Measurements from ENCODE around the gene GSC2. TPM values are rescaled to one million over a fixed set of nuclear protein-coding genes. Genes with fewer than 3 reads are reported as not detected.

The GSC2 gene
- total RNA-seq, 1 experiment from 2014 or later: not detected

DNA sequence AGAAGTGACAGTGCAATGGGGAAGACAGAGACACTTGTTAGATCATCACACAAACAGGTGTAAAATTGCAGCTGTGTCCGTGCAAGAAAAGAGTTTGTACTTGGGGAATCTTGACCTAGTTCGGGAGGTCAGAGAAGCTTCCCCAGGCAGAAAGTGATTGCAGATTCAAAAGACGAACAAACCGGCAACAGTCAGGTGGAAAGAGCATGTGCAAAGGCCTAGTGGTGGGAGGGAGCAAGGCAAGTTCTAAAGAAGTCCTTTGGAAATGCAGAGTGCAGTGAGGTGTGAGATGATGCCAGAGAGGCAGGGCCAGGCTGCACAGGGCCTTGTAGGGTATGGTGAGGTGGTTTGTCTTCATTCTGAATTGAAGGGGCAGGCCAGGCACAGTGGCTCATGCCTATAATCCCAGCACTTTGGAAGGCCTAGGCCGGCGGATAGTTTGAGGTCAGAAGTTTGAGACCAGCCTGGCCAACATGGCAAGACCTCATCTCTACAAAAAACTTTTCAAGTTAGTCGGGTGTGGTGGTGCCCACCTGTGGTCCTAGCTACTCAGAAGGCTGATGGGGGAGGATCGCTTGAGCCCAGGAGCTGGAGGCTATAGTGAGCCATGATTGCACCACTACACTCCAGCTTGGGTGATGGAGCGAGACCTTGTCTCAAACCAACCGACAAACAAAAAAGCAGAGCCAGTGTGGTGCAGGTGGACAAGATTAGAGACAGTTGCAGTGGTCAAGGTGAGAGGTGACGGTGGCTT lies 3.7 kb downstream of the GSC2 start:
- H3K27me3 ChIP-seq: peaks cover 22% of the 10 kb centered on the region
- H3K4me3 ChIP-seq: no peak overlapping the region
- DNase-seq: no peak
- no peaks in the 10 kb centered on the region for H3K9me3 ChIP-seq
- peaks cover 9% of the 10 kb centered on the region for H3K36me3 ChIP-seq

DNA sequence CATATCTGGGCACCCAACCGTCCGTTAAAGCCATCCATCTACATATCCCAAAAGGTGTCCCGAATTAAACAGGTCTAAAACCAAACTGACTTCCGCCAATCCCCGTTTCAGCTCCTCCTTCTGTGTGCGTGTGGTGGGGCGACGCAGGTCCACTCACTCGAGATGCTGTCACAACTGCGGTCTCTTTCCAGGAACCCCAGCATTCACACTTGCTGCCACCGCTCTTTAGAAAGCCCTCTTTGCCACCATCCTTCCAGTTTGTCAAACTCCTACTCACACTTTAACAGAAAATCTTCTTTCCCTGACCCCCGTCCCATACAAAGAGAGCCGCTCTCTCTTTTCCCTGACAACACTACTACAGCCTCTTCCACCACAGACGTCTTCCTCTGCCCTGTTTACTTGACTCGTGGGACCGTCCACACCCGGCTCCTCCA lies 6.1 kb downstream of the GSC2 start:
- Histone ChIP-seq H3K9me3 (no peaks in the 10 kb centered on the region), H3K36me3 (peaks cover 25% of the 10 kb centered on the region), H3K4me3 (peak overlapping the region; percentile 93), H3K27me3 (peaks cover 5% of the 10 kb centered on the region)
- DNase-seq: no peak

DNA sequence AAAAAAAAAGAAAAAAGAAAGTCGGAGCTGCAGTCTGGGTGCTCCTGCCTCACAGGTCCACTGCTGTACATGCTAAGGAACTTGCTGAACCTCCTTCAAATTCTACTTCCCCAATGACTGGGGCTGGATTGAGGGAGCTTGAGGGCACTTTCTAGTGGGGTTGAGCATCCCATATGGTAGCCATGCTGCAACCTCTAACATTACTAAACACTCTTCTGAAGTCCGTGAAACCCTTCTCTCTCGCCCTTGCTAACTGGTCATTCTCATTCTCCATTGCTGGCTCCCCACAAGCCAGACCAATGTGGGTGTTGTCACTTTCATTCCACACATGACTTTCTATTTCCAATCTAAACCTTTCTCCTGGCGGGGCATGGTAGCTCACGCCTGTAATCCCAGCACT lies 6.9 kb downstream of the GSC2 start:
- peak overlapping the region; percentile 93 for H3K4me3 ChIP-seq
- no peaks in the 10 kb centered on the region for H3K9me3 ChIP-seq
- peaks cover 28% of the 10 kb centered on the region for H3K36me3 ChIP-seq
- no peaks in the 10 kb centered on the region; the same call in 1 of the 2 replicates for H3K27me3 ChIP-seq
- DNase-seq: no peak

DNA sequence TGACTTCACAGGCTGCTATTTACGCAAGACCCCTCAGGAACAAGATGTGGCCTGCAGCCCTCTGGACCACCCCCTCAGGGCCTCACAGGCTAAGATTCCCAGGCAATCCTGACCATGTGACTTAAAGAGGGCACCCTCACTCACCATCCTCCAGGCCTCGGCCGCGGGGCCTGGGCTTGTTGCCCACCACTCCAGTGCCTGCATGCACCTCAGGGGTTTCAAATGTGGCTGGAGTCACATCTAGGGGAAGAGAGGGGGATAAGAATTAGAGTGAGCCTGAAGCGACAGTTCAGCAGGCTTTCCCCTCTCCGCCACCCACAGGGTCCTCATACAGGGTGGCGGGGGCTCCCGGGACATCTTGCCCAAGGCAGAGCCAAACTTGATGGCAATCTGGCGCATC lies 7.7 kb downstream of the GSC2 start:
- Histone ChIP-seq H3K4me3 (no peak overlapping the region), H3K36me3 (peaks cover 32% of the 10 kb centered on the region), H3K27me3 (no peaks in the 10 kb centered on the region), H3K9me3 (no peaks in the 10 kb centered on the region)
- DNase-seq: no peak

DNA sequence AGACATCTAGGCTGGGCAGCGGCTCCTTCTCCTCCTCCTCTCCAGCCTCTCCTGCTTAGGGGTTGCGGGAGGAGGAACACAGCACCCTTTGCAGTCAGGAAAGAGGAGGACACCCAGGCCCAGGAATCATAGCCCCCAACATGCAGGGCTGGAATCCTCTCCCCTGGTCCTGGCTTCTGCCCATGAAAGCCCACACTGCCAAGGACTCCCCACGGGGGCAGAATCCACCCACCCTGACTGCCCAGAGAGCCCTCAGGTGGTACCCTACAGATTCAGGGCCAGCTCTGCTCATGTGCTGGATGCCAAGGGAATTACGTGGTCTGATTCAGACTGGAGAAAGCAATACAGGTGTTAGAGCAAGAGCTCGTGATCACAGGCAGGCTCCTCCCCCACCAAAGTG lies 10.1 kb downstream of the GSC2 start:
- Histone ChIP-seq H3K4me3 (no peak overlapping the region), H3K27me3 (no peaks in the 10 kb centered on the region), H3K36me3 (peaks cover 37% of the 10 kb centered on the region), H3K9me3 (no peaks in the 10 kb centered on the region)
- no peak for DNase-seq

DNA sequence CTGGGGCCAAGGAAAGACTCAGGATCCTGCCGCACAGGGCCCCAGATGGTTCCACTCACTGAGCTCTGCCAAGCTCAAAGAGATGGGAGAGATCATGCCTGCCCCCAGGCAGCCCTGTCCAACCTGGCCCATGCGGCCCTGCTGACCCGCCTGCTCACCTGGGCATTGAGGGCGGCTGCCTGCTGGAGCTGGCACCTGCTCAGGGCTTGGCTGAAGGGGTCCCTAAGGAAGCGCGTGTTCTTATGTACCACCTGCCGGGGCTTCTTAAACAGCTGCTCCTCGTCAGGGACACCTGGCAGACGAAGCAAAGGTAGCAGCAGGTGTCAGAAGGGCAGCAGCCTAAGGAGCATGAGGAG lies 11.1 kb downstream of the GSC2 start:
- no peaks in the 10 kb centered on the region for H3K9me3 ChIP-seq
- no peak overlapping the region for H3K4me3 ChIP-seq
- H3K27me3 ChIP-seq: no peaks in the 10 kb centered on the region
- no peak for DNase-seq
- H3K36me3 ChIP-seq: peaks cover 37% of the 10 kb centered on the region

DNA sequence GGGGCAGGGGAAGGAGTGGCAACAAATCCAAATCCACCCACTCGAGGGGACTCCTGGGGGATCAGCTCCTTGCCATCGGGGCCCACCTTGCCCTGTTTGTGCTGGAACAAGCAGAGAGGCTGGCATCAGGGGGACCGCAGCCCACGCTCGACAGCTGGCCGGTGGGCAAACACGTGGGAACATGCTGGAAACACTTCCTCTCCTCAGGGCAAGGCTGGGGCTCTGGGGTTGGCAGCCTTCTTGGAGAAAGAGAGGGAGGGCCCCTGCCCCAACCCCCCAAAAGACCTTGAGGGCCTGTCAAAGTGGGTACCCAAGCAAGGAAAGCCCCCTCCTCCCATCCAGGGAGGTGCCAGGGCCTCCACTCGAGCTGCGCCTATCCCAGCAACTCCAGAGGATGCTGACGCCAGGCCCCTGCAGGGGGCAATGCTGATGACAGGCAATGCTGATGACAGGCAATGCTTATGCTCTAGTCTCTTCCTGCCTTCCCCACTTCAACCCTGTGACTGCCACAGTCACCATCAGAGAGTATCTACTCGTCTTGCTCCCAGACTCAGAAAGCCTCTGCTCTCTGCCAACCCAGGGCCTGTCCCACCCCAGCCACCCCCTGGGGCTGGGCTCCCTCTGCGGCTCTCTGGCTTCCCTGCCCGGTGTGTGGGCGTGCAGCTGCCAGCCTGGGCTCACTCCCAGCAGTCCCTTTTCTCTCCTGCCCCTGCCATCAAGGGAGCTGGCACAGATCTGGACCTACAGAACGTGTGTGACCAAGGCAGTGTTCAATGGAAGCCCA lies 11.7 kb downstream of the GSC2 start:
- Histone ChIP-seq H3K36me3 (peaks cover 42% of the 10 kb centered on the region), H3K4me3 (no peak overlapping the region), H3K27me3 (no peaks in the 10 kb centered on the region), H3K9me3 (no peaks in the 10 kb centered on the region)
- no peak for DNase-seq

DNA sequence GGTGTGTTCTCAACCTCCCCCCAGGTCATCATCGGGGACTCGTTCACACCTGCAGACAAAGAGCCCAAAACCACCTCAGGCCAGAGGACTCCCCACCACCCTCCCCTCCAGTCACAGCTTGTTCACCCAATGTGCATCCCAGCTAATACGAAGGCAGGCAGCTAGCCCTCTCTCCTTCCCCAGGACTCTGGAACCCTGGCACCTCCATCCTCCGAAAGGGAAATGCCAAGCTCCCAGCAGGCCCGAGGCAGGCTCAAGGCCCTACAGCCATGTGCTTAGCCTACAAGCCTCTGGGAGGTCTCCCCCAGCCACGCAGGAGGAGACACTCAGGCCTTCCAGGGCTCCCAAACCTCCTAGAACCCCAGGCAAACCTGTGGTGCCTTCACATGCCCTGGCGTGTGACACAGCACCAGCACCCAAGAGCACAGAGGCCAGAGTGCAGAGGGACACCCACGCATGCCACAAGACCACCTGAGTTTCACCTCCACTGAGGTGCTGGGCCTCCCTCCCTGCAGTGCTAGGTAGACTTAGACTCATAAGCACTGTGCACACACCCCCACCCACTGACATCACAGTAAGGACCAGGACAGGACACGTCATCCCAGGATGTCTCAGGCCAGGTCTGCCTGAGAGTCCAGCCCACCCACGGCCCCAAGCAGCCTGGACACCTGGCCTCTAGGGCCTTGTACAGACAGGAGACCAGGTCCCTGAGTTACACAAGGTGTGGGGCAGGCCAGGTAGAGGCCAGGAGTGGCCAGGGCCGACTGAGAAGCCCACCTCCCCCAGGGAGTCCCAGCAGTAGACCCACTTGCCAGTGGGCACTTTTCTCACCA lies 12.5 kb downstream of the GSC2 start:
- no peaks in the 10 kb centered on the region for H3K9me3 ChIP-seq
- no peak for DNase-seq
- H3K27me3 ChIP-seq: no peaks in the 10 kb centered on the region
- H3K36me3 ChIP-seq: peaks cover 42% of the 10 kb centered on the region
- no peak overlapping the region for H3K4me3 ChIP-seq

DNA sequence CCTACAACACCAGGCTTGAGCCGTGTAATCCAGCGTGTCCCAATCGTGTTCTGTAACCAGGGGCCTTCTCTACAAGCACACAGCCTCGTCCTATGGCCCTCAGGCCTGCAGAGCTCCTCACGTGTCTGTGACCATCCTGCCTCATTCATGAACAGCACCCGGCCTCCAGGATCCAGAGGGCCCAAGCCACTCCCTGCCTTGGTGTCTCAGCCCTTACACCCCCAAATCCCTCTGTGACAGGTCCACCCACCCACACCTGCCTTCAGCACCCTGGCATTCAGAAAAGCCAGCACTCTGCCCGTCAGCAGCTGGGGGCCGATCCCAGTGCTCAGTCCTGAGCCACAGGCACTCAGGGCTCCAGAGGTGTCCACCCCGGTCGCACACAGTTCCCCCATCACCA lies 13.2 kb downstream of the GSC2 start:
- Histone ChIP-seq H3K27me3 (no peaks in the 10 kb centered on the region), H3K36me3 (peaks cover 37% of the 10 kb centered on the region), H3K9me3 (no peaks in the 10 kb centered on the region), H3K4me3 (no peak overlapping the region)
- DNase-seq: no peak

DNA sequence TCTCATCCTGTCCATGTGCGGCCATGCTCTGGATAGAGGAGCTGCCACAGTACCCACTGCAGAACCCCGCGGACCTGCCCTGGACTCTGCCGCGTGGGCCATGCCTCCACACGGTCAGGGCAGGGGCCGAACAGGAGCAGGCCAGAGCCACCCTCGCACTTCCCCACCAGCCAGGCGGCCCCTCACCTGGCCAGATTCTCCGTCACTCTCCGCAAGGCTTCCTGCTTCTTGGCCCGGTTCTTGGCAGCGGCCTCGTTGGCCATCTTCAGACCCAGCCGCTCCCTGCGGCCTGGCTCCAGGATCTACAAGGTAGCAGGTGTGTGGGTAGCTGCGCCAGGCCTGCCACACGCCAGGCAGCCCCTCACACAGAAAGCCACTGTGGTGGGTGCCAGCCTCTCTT lies 15.2 kb downstream of the GSC2 start:
- H3K9me3 ChIP-seq: no peaks in the 10 kb centered on the region
- peaks cover 20% of the 10 kb centered on the region for H3K36me3 ChIP-seq
- no peak overlapping the region for H3K4me3 ChIP-seq
- no peaks in the 10 kb centered on the region for H3K27me3 ChIP-seq
- no peak for DNase-seq

DNA sequence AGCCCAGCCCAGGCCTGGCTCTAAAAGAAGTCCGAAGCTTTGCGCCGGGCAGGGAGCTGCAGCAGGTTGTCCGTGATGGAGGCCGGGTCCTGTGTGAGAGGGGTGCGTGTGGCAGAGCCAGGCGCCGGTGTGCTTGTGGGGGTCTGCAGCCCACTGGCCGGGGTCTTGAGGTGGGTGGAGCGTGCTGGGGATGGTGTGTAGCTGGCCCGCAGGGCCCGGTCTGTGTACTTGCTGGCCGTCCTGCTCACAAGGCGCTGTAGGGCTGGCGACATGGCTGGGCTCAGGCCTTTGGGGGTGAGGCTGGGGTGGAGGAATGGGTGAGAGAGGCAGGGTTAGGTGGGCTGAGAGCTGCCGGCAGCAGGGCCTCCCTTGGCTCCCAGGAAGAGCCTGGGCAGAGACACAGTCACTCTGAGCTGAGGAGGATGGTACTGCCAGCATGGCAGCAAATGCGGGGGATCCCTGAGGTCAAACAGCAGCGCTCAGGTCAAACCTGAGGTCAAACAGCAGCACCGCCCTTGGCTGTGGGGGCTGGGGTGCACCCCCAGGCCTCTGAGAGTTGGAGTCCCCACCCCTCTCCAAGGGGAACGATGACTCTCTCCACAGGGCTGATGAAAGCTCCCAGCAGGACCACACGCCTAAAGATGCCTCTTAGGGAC lies 15.8 kb downstream of the GSC2 start:
- H3K36me3 ChIP-seq: peaks cover 18% of the 10 kb centered on the region
- H3K27me3 ChIP-seq: no peaks in the 10 kb centered on the region
- H3K9me3 ChIP-seq: no peaks in the 10 kb centered on the region
- no peak for DNase-seq
- H3K4me3 ChIP-seq: no peak overlapping the region

DNA sequence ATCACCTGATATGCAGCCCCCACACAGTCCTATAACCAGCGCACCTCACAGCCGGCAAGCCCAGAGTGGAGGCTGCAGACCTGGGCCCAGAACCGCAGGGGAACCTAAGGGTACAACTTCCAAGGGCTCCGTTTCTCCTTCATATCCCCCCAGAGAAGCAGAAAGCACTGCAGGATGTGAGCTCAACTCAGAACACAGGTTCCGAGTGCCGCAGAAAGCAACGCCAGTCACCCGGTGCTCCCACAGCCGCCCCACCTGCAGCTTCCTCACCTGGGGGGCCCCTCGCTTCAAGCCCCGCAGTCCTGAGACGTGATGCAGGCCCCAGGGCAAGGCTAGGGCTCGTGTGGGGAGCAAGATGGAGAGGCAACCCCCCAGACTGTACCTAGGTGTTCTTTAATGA lies 16.5 kb downstream of the GSC2 start:
- no peak for DNase-seq
- no peaks in the 10 kb centered on the region for H3K27me3 ChIP-seq
- no peak overlapping the region for H3K4me3 ChIP-seq
- peaks cover 14% of the 10 kb centered on the region for H3K36me3 ChIP-seq
- no peaks in the 10 kb centered on the region for H3K9me3 ChIP-seq

DNA sequence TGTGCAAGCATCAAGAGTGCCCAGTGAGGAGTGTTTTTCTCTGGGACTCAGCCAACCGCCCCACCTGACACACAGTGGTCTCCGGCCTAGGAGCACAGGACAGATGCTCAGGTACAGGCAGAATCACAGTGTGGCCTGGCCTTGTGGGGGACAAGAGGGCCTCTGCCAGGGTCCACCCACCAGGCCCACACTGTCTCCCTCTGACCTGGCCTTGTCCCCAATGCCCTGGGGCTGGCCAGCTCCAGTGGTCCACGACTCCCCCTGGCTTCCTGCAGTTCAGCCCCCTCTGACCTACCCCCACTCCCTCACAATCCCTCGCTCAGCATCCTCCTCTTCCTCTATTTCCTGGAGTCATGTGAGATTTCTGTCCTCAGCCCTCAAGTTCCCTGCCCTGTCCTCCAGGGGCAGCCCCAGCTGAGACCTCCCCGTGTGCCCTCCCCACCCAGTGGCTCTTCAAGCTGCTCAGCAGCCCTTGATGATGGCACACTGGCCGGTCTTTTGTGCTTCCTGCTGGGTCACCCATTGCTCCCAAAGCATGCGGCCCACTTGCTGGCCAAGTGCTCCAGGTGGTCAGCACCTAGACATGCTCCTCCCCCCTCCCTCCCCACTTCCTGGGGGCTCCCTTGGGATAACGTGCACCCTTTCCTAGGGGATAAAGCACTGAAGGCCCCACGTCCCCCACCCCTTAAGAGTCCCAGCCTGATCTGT lies 17.2 kb downstream of the GSC2 start:
- no peak for DNase-seq
- H3K36me3 ChIP-seq: peaks cover 11% of the 10 kb centered on the region
- H3K4me3 ChIP-seq: no peak overlapping the region
- H3K27me3 ChIP-seq: no peaks in the 10 kb centered on the region
- H3K9me3 ChIP-seq: no peaks in the 10 kb centered on the region

DNA sequence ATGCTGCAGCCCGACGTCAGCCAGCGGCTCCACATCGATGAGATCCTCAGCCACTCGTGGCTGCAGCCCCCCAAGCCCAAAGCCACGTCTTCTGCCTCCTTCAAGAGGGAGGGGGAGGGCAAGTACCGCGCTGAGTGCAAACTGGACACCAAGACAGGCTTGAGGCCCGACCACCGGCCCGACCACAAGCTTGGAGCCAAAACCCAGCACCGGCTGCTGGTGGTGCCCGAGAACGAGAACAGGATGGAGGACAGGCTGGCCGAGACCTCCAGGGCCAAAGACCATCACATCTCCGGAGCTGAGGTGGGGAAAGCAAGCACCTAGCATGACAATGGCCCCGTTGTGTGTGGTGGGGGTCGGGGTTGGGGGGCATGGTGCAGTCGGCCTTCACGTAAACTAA lies 17.9 kb downstream of the GSC2 start:
- no peaks in the 10 kb centered on the region for H3K9me3 ChIP-seq
- H3K36me3 ChIP-seq: peaks cover 10% of the 10 kb centered on the region
- H3K27me3 ChIP-seq: no peaks in the 10 kb centered on the region
- H3K4me3 ChIP-seq: no peak overlapping the region
- DNase-seq: no peak

DNA sequence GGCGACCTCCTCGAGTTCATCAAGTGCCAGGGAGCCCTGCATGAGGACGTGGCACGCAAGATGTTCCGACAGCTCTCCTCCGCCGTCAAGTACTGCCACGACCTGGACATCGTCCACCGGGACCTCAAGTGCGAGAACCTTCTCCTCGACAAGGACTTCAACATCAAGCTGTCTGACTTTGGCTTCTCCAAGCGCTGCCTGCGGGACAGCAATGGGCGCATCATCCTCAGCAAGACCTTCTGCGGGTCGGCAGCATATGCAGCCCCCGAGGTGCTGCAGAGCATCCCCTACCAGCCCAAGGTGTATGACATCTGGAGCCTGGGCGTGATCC lies 18.4 kb downstream of the GSC2 start:
- Histone ChIP-seq H3K36me3 (peaks cover 5% of the 10 kb centered on the region), H3K27me3 (no peaks in the 10 kb centered on the region), H3K9me3 (no peaks in the 10 kb centered on the region), H3K4me3 (no peak overlapping the region)
- DNase-seq: no peak

DNA sequence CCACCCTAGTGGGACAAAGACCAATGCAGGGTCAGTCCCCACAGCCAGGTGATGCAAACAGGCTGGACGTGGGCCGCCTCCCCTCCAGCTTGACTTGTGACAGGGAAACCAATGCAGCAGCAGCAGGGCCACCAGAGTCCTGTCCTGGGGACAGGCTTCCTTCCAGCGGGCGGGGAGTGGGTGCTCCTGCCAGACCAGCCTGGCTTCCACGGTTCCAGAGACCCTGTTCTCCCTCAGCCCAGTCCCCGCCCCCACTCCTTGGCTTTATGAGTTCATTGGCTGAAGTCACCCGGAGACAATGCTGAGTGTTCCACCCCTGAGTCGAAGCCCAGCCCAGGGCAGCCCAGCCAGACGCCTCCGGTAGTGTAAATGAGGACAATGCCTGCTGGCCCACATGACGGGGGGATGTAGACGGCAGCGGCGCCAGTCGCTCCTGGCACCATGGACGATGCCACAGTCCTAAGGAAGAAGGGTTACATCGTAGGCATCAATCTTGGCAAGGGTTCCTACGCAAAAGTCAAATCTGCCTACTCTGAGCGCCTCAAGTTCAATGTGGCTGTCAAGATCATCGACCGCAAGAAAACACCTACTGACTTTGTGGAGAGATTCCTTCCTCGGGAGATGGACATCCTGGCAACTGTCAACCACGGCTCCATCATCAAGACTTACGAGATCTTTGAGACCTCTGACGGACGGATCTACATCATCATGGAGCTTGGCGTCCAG lies 19.0 kb downstream of the GSC2 start, which contains the start of gene TSSK2:
TSSK2 (plus strand) TSS at position 350 of the 726 bp plus-strand sequence; CDS start at position 442, 92 bp downstream.
- no peaks in the 10 kb centered on the region for H3K9me3 ChIP-seq
- peaks cover 4% of the 10 kb centered on the region for H3K36me3 ChIP-seq
- no peaks in the 10 kb centered on the region for H3K27me3 ChIP-seq
- no peak for DNase-seq
- no peak within 1 kb of the TSS for H3K4me3 ChIP-seq
